Measurements from ENCODE around the gene PTPN7. TPM values are rescaled to one million over a fixed set of nuclear protein-coding genes. Genes with fewer than 3 reads are reported as not detected.

PTPN7 gene
- total and polyA plus RNA-seq, 4 donors: 0.98 to 2.5 (median 1.4) TPM

DNA sequence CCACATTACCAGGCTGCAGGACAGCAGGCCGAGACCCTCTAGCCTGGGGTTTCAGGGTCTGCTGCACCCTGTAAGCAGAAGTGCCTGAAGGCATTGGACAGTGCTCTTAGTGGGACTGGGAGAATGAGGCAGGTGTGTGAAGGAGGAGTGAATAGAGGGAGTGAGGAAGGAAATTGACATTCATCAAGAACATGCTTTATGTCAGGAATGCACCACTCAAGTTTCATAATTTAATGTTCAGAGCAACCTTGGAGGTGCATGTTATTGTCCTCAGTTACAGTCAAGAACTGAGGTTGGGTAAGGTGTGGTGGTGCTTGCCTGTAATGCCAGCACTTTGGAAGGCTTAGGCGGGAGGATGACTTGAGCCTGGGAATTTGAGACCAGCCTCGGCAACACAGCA, 49.4 kb downstream of the PTPN7 start:
- DNase-seq (ENCODE audit: low read depth in 4 of 6, low spot score in 6 of 6): no peak
- no peak overlapping the region for H3K4me3 ChIP-seq (ENCODE audit: low read depth, low read length)
- WGBS (ENCODE audit: insufficient coverage): 91% methylated on average over 1 of the region's 3 CpGs
- H3K27me3 ChIP-seq (ENCODE audit: control insufficient read depth, insufficient read depth, low read length): no peaks in the 10 kb centered on the region
- H3K36me3 ChIP-seq (ENCODE audit: control insufficient read depth, insufficient read depth, low read length): no peaks in the 10 kb centered on the region
- H3K9me3 ChIP-seq (ENCODE audit: control insufficient read depth, insufficient read depth, low read length): no peaks in the 10 kb centered on the region
- H3K27ac ChIP-seq (ENCODE audit: low read depth, low read length): no peak overlapping the region
- H3K4me1 ChIP-seq (ENCODE audit: control insufficient read depth, insufficient read depth, low read length): peaks cover 40% of the 10 kb centered on the region

DNA sequence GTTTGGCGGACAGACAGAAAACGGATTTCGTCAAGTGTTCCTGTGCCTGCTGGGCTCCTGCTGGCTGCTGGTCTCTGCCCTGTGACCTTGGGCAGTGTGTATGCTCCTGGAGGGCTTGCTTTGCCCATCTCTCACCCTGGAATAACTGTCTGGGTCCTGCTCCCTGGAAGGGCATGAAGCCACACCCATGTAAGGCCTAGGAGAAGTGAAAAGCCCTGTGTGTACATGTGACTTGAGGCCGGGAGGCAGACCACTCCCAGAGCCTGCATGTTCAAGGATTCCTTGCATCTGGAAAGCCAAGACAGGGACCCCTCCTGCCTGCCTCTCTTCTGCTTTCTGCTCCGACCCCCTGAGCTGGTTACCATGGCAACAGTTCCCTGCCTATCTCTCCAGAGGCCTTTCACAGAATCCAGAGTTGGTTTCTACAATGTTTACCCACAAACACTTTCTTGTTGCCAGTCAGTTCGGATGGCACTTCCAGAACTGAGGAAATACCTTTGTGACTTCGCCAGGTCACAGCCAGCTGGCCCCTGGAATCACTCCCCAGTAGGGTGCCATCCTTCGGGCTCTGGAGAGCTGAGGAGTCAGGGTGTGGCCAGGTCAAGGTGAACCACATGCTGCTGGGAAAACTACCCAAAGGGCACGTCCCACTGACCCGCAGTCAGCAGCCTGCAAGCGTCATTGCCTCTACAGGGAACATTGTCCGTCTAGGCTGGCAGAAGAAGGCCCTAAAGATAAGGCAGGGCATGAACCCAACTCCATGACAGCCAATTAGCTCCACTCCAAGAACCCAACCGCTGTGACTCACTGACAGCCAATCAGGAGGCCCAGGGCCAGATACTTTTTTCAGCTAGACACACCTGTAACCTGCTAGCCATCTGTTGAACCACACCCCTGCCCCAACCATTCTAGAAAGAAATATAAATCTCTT, 52.3 kb downstream of the PTPN7 start:
- Histone ChIP-seq H3K36me3 (ENCODE audit: control insufficient read depth, insufficient read depth, low read length) (no peaks in the 10 kb centered on the region), H3K4me1 (ENCODE audit: control insufficient read depth, insufficient read depth, low read length) (peaks cover 39% of the 10 kb centered on the region), H3K27me3 (ENCODE audit: control insufficient read depth, insufficient read depth, low read length) (no peaks in the 10 kb centered on the region), H3K27ac (ENCODE audit: low read depth, low read length) (peak overlapping the region; percentile 67), H3K9me3 (ENCODE audit: control insufficient read depth, insufficient read depth, low read length) (no peaks in the 10 kb centered on the region), H3K4me3 (ENCODE audit: low read depth, low read length) (no peak overlapping the region)
- DNase-seq (ENCODE audit: low read depth in 4 of 6, low spot score in 6 of 6): peak in 2 of 6 donors; percentile 74 to 95
- 44% methylated on average over 13 of the region's 13 CpGs for WGBS (ENCODE audit: insufficient coverage)

DNA sequence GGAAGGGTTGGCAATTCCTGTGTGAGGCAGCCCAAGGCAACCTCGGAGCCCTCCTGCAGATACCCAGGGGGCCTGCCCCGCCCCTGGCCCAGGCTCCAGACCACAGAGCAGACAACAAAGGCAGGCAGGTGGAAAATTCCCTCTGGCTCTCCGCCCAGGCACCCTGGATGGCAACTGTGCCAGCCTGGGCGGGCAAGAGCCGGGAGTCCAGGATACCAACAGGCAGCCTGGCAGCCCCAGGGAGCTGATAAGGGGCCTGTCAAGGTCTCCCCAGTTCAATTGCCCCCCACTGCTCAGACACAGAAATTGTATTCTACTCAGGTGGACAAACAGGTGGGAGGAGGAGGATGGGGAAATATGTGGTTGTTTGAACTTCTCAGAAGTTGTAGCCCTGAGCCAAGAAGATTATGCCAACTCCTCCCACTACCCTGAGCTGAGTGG, 53.1 kb downstream of the PTPN7 start:
- H3K27ac ChIP-seq (ENCODE audit: low read depth, low read length): peak overlapping the region; percentile 67
- H3K4me1 ChIP-seq (ENCODE audit: control insufficient read depth, insufficient read depth, low read length): peaks cover 35% of the 10 kb centered on the region
- no peaks in the 10 kb centered on the region for H3K36me3 ChIP-seq (ENCODE audit: control insufficient read depth, insufficient read depth, low read length)
- no peak overlapping the region for H3K4me3 ChIP-seq (ENCODE audit: low read depth, low read length)
- DNase-seq (ENCODE audit: low read depth in 4 of 6, low spot score in 6 of 6): peak in 2 of 6 donors; percentile 51 to 69
- WGBS (ENCODE audit: insufficient coverage): 49% methylated on average over 4 of the region's 5 CpGs
- no peaks in the 10 kb centered on the region for H3K27me3 ChIP-seq (ENCODE audit: control insufficient read depth, insufficient read depth, low read length)
- no peaks in the 10 kb centered on the region for H3K9me3 ChIP-seq (ENCODE audit: control insufficient read depth, insufficient read depth, low read length)

DNA sequence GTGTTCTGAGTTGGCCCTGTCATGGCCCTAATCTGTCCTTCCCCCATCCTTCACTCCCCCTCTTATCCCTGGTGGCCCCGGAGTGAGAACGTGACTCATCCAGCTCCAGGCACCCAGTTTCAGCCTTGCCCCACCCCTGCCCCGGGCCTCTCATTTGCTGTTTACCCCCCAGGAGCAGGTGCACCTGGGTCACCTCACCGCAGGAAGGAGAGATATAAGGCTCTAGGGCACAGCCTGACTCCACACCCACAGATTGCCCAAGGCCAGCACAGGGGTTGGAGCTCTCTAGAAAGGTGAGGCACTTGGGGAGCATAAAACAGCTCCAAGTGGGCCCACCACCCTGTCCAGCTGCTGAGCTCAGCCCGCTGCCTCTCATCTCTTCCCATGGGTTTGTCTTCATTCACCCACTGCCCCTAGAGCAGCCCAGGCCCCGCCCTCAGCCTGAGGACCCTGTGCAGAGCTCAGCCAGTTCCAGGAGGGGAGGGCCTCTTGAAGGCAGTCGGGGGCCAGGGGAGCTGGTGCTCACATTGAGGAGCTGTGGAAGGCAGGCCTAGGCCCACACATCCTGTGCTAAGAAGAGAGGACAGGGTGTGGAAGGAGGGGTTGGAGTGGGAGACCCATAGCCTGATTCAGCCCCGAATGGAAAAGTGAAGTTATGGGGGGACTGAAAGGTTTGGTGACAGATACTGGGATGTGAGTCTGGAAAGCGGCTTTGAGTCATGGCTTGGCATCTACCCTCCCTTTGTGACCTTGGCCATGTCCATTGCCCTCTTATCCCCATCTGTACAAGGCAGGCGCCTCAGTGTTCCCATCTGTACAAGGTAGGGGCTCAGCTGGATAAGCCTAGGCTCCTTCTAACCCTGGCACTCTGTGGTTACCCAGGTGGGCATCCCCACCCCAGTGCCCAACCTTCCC, 53.8 kb downstream of the PTPN7 start:
- WGBS (ENCODE audit: insufficient coverage): 84% methylated on average over 9 of the region's 10 CpGs
- H3K9me3 ChIP-seq (ENCODE audit: control insufficient read depth, insufficient read depth, low read length): no peaks in the 10 kb centered on the region
- H3K27ac ChIP-seq (ENCODE audit: low read depth, low read length): peak overlapping the region; percentile 67
- peaks cover 37% of the 10 kb centered on the region for H3K4me1 ChIP-seq (ENCODE audit: control insufficient read depth, insufficient read depth, low read length)
- no peaks in the 10 kb centered on the region for H3K27me3 ChIP-seq (ENCODE audit: control insufficient read depth, insufficient read depth, low read length)
- no peaks in the 10 kb centered on the region for H3K36me3 ChIP-seq (ENCODE audit: control insufficient read depth, insufficient read depth, low read length)
- H3K4me3 ChIP-seq (ENCODE audit: low read depth, low read length): no peak overlapping the region
- no peak for DNase-seq (ENCODE audit: low read depth in 4 of 6, low spot score in 6 of 6)

DNA sequence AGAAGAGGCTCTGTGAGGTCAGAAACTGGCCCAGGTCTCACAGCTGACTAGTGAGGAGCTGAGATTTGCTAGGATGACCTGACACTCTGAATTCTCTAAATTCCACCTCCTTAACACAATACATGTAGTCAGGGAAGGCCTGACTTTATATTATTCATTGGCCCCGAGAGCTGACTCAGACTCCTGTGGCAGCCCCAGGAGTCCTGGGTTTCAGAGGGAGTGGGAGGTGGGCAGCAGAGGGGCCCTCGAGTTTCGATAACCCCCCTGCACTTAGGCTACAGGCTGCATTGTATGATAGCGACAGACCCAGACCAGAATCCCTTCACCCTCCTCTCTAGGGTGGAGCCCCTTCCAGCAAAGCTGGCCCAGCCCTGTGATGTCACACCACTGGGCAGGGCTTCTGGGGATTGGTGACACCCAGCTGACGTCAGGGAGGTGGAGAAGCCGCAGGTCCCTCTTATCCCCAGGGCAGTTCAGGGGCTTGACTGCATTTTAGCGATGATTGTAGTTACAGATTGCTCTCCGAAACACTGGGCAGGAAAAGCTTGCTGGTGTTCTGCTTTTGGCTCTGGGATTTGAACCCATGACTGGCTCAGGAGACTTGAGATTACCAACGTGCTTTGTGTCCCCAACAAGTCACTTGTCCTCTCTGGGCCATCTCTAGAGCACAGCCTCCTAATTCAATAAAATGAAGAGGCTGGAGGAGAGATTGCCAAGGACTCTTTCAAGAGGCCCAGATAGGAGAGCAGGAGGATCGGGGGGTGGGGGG, 54.6 kb downstream of the PTPN7 start:
- DNase-seq (ENCODE audit: low read depth in 4 of 6, low spot score in 6 of 6): no peak
- Histone ChIP-seq H3K4me3 (ENCODE audit: low read depth, low read length) (no peak overlapping the region), H3K27ac (ENCODE audit: low read depth, low read length) (peak overlapping the region; percentile 67), H3K27me3 (ENCODE audit: control insufficient read depth, insufficient read depth, low read length) (no peaks in the 10 kb centered on the region), H3K36me3 (ENCODE audit: control insufficient read depth, insufficient read depth, low read length) (no peaks in the 10 kb centered on the region), H3K4me1 (ENCODE audit: control insufficient read depth, insufficient read depth, low read length) (peaks cover 43% of the 10 kb centered on the region), H3K9me3 (ENCODE audit: control insufficient read depth, insufficient read depth, low read length) (no peaks in the 10 kb centered on the region)
- WGBS (ENCODE audit: insufficient coverage): 65% methylated on average over 5 of the region's 10 CpGs

DNA sequence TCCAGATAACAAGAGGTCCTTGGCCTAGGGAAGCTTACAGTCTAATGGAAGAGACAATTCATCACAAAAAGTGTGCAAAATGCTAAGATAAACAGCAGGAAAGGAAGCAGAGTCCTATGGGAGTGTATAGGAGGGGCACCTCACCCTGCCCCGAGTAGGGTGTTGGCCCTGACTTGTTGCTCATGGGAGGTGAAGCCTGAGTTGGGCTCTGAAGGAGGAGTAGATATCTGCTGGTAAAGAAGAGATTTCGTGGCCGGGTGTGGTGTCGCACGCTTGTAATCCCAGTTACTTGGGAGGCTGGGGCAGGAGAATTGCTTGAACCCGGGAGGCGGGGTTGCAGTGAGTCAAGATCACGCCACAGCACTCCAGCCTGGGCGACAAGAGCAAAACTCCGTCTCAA, 56.3 kb downstream of the PTPN7 start:
- Histone ChIP-seq H3K27me3 (ENCODE audit: control insufficient read depth, insufficient read depth, low read length) (no peaks in the 10 kb centered on the region), H3K4me1 (ENCODE audit: control insufficient read depth, insufficient read depth, low read length) (peaks cover 40% of the 10 kb centered on the region), H3K4me3 (ENCODE audit: low read depth, low read length) (no peak overlapping the region), H3K27ac (ENCODE audit: low read depth, low read length) (no peak overlapping the region), H3K36me3 (ENCODE audit: control insufficient read depth, insufficient read depth, low read length) (no peaks in the 10 kb centered on the region), H3K9me3 (ENCODE audit: control insufficient read depth, insufficient read depth, low read length) (no peaks in the 10 kb centered on the region)
- 99% methylated on average over 8 of the region's 10 CpGs for WGBS (ENCODE audit: insufficient coverage)
- DNase-seq (ENCODE audit: low read depth in 4 of 6, low spot score in 6 of 6): no peak

DNA sequence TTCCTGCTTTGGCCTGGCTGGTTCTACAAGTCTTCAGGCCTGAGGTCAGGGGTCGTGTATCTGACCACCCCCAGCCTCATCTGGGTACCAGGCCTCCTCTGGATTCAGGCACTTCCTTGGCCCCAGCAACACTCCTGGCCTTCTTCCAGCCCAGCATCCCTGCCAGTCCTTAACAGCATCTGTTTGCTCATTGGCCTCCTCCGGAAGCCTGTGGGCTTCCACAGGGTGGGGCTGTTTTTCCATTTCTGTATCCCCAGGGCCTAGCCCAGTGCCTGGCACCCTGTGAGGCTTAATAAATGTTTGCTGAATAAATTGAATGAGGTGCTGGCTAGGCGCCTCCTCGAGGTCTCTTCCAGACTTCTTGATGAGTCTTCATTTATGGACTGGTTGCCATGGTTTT, 59.2 kb downstream of the PTPN7 start:
- no peaks in the 10 kb centered on the region for H3K27me3 ChIP-seq (ENCODE audit: control insufficient read depth, insufficient read depth, low read length)
- 39% methylated on average over 2 of the region's 4 CpGs for WGBS (ENCODE audit: insufficient coverage)
- no peaks in the 10 kb centered on the region for H3K9me3 ChIP-seq (ENCODE audit: control insufficient read depth, insufficient read depth, low read length)
- no peak overlapping the region for H3K27ac ChIP-seq (ENCODE audit: low read depth, low read length)
- no peak overlapping the region for H3K4me3 ChIP-seq (ENCODE audit: low read depth, low read length)
- no peaks in the 10 kb centered on the region for H3K36me3 ChIP-seq (ENCODE audit: control insufficient read depth, insufficient read depth, low read length)
- H3K4me1 ChIP-seq (ENCODE audit: control insufficient read depth, insufficient read depth, low read length): peaks cover 14% of the 10 kb centered on the region
- peak in 3 of 6 donors; percentile 19 to 73 (median 57) for DNase-seq (ENCODE audit: low read depth in 4 of 6, low spot score in 6 of 6)

Measured in spinal cord (tissue), 10 donors.